GM21619 (cell line): Measurements from ENCODE around the gene SIVA1.
A peak's percentile ranks its signal among the peaks of the same experiment; 100 is the strongest.
"Not testable (repeated sequence)": the region's sequence is repeated elsewhere in the genome, so short reads cannot be mapped to it uniquely, and the experiment has no call there.

ENCODE experiments used
- ATAC-seq: cut with Tn5 transposase; IDR thresholded peaks from one replicate; pipeline ENCODE4 v1.9.1; 2021; ENCODE audit not compliant: unreplicated experiment

SIVA1 gene

DNA sequence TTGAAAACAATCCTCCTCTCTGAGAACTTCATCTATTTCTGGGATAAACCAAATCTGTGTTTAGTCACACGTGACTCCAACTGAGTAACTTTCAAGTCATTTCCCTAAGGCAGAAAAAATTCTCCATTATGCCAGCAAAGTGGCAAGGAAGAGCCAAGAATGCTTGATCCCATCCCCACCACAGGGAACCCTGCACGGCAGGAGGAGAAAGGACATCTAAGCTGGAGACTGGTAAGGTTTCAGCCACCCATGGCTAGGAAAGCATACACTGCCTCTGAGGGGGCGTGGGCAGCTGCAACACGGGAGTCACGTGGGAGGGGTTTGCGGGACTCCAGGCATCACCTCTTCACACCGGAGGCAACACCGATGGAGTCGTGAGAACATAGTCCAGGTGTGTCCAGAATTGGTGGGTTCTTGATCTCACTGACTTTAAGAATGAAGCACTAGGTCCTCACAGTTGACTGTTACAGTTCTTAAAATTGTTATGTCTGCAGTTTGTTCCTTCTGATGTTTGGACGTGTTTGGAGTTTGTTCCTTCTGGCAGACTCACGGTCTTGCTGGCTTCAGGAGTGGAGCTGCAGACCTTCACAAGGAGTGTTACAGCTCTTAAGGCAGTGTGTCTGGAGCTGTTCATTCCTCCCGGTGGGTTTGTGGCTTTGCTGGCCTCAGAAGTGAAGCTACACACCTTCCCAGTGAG, 2.7 kb upstream of the SIVA1 start:
- no peak for ATAC-seq

- not testable (repeated sequence) for ATAC-seq
Observed at GRCh38 chr14:104750753-104751057, 2.2 kb upstream of the SIVA1 start.

GRCh38 chr14:104751539-104752422, 1.2 kb upstream of the SIVA1 start:
- ATAC-seq: no peak

DNA sequence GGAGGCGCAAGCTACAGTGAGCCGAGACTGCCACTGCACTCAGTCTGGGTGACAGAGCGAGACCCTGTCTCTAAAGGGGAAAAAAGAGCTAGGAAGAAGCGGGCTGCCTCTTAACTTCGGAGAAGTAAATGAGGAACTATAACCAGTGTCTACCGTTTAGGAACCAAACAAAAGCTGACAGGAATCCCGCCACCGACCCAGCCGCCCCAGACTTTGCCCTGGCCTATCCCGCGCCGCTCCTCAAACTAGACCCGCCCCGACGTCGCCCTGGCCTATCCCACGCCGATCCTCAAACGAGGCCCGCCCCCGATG, 568 bp upstream of the SIVA1 start:
- no peak for ATAC-seq

- no peak for ATAC-seq
Observed at GRCh38 chr14:104753528-104754212, 723 bp downstream of the SIVA1 start.

GRCh38 chr14:104754213-104754851, 1.4 kb downstream of the SIVA1 start:
- no peak for ATAC-seq

DNA sequence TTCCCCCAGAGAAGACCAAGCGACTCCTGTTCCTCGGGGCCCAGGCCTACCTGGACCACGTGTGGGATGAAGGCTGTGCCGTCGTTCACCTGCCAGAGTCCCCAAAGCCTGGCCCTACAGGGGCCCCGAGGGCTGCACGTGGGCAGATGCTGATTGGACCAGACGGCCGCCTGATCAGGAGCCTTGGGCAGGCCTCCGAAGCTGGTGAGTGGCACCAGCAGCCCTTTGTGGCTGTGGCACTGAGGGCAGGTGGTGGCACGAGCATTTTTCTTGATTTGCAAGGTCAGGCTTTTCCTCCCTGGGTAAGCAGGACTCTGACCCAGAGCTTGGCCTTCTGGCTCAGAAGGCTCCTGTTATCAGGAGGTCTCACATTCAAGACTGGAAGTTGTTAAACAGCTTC, 2.7 kb downstream of the SIVA1 start:
- no peak for ATAC-seq

DNA sequence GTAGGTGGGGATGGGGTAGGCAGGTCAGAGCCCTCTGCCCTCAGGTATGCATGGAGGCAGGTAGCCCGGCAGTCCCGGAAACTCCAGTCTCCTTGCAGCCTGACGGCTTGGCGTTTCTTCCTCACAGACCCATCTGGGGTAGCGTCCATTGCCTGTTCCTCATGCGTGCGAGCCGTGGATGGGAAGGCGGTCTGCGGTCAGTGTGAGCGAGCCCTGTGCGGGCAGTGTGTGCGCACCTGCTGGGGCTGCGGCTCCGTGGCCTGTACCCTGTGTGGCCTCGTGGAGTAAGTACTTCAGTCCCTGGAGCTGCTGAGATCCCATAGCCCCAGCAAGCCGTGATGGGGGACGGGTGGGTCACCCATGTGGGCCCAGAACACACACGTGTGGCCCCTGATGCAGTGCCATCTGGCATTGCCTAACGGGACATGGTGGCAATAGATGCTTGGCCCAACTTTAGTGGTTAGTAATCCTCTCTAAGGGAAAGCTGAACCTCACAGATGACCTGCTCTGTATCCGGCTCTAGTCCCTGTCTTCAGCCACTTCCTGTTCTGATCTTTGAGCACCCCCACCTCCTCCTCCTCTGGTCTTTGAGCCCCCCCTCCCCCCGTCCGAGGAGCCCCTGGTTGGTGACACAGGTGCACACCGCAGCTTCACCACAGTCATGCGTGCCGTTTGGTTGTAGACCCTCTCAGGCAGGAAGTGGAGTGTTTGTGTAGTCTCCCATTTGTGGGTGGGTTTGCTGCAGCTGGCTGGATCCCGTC, 3.7 kb downstream of the SIVA1 start:
- ATAC-seq: no peak

DNA sequence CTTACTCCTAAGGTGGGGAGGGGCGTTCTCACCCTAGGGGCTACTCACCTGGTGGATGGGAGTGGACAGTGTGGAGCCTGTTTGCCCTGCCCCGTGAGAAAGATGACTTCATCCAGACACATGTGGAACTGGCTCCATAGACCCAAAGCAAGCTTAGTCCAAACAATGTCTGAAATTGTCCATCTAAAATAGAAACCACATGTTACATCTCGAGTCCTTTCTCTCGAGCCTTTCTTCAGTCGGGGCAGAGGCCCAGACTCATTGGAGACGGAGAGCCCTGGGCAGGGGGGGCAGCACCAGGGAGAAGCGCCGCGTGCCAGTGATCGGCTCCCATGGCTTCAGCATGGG, 4.3 kb downstream of the SIVA1 start:
- ATAC-seq: no peak

GRCh38 chr14:104757681-104758392, 4.9 kb downstream of the SIVA1 start:
- no peak for ATAC-seq

- ATAC-seq: no peak
Observed at GRCh38 chr14:104758981-104759969, 6.3 kb downstream of the SIVA1 start.

GRCh38 chr14:104765517-104765916, 12.6 kb downstream of the SIVA1 start:
- ATAC-seq: no peak

- no peak for ATAC-seq
Observed at GRCh38 chr14:104766256-104766862, 13.4 kb downstream of the SIVA1 start.

GRCh38 chr14:104766863-104767633, 14.1 kb downstream of the SIVA1 start:
- no peak for ATAC-seq

- ATAC-seq: no peak
Observed at GRCh38 chr14:104767634-104767918, 14.6 kb downstream of the SIVA1 start.

DNA sequence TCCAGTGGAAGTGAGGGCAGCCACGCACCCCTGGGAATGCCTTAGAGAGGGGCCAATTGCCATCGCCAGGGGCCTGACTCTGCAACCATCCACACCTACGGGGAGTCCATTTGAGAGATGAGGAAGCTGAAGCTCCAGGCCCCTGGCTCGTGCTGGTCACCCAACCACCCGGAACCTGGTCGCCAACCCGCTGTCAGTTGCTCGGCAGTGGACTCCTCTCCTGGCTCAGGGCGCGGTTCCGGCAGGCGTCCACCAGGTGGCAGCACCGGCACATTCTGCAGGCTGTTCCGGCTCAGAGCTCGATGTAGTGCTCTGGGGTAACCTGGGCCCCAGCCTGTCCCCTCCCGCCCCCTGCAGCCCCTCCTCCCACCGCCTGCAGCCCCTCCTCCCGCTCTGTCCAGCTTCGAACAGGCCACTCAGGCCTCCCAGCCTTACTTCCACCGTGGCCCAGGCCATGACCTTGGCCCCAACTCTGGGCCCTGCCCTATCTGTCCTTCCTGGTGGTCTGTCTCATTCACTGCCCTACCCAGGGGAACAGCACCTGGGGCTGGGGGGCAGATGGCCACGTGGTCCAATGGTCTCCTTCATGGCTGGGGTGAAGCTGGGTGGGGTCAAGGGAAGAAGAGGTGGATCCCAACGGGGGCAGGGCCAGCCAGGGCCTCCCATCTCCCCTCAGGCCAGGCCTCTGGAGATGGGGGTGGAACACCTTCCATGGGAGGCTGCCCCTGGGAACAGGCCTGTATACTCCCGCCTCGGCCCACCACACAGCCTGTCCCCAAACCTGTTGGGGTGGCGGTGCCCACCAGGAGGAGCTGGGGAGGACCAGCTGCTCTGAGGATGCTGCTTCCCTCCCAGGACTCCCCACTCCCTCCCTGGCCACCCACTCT, 15.7 kb downstream of the SIVA1 start:
- ATAC-seq: peak; percentile 87
